Measurements from ENCODE around the gene POC1B. TPM values are rescaled to one million over a fixed set of nuclear protein-coding genes. Genes with fewer than 3 reads are reported as not detected.

Gene POC1B
- total RNA-seq, 1 experiment from 2014 or later = 14.1 TPM

GRCh38 chr12:89429528-89429927, 96.3 kb downstream of the POC1B start:
- no peak for TF ChIP-seq CTCF (IDR thresholded peaks at IDR 0.05; ENCODE audit: insufficient read depth in 1 of 2, low read depth in 1 of 2, low read length in 1 of 2, severe bottlenecking in 1 of 2, unreplicated experiment in 1 of 2)
- intact Hi-C loops (cut with micrococcal nuclease; ENCODE audit: unreplicated experiment) = no loop called here
- POLR2A ChIA-PET = no interaction called here
- Mint-ChIP-seq H3K27ac (ENCODE audit: unreplicated experiment) (no peak overlapping the region), H3K9me3 (ENCODE audit: unreplicated experiment) (peaks cover 15% of the 10 kb centered on the region), H3K27me3 (ENCODE audit: insufficient read depth, unreplicated experiment) (no peaks in the 10 kb centered on the region), H3K36me3 (ENCODE audit: insufficient read depth, unreplicated experiment) (peaks cover 5% of the 10 kb centered on the region), H3K4me3 (ENCODE audit: unreplicated experiment) (no peak overlapping the region), H3K4me1 (ENCODE audit: low read depth, unreplicated experiment) (peaks cover 6% of the 10 kb centered on the region)
- Histone ChIP-seq H3K4me3 (ENCODE audit: low read depth, low read length) (no peak overlapping the region), H3K27me3 (replicated peaks; ENCODE audit: control insufficient read depth, insufficient read depth, low read length) (no peaks in the 10 kb centered on the region), H3K36me3 (ENCODE audit: control insufficient read depth, insufficient read depth, low read length) (no peaks in the 10 kb centered on the region), H3K4me1 (no peaks in the 10 kb centered on the region), H3K9me3 (no peaks in the 10 kb centered on the region)
- no peak for DNase-seq
- no TSS peak for BruUV-seq (replicated peaks)
- CTCF ChIA-PET = no interaction called here

- Histone ChIP-seq H3K27me3 (replicated peaks; ENCODE audit: control insufficient read depth, insufficient read depth, low read length) (no peaks in the 10 kb centered on the region), H3K9me3 (no peaks in the 10 kb centered on the region), H3K4me1 (no peaks in the 10 kb centered on the region), H3K4me3 (ENCODE audit: low read depth, low read length) (no peak overlapping the region), H3K36me3 (ENCODE audit: control insufficient read depth, insufficient read depth, low read length) (no peaks in the 10 kb centered on the region)
- intact Hi-C loops (cut with micrococcal nuclease; ENCODE audit: unreplicated experiment) = no loop called here
- TF ChIP-seq CTCF (IDR thresholded peaks at IDR 0.05; ENCODE audit: insufficient read depth in 1 of 2, low read depth in 1 of 2, low read length in 1 of 2, severe bottlenecking in 1 of 2, unreplicated experiment in 1 of 2) = no peak
- no peak overlapping the region for H3K4me3 Mint-ChIP-seq (ENCODE audit: unreplicated experiment)
- no peak for DNase-seq
- CTCF ChIA-PET = no interaction called here
- H3K27ac Mint-ChIP-seq (ENCODE audit: unreplicated experiment) = no peak overlapping the region
- peaks cover 6% of the 10 kb centered on the region for H3K4me1 Mint-ChIP-seq (ENCODE audit: low read depth, unreplicated experiment)
- POLR2A ChIA-PET = no interaction called here
- H3K9me3 Mint-ChIP-seq (ENCODE audit: unreplicated experiment) = peaks cover 7% of the 10 kb centered on the region
- H3K36me3 Mint-ChIP-seq (ENCODE audit: insufficient read depth, unreplicated experiment) = no peaks in the 10 kb centered on the region
- H3K27me3 Mint-ChIP-seq (ENCODE audit: insufficient read depth, unreplicated experiment) = no peaks in the 10 kb centered on the region
- no TSS peak for BruUV-seq (replicated peaks)
Observed at GRCh38 chr12:89427508-89428156, 98.2 kb downstream of the POC1B start.

DNA sequence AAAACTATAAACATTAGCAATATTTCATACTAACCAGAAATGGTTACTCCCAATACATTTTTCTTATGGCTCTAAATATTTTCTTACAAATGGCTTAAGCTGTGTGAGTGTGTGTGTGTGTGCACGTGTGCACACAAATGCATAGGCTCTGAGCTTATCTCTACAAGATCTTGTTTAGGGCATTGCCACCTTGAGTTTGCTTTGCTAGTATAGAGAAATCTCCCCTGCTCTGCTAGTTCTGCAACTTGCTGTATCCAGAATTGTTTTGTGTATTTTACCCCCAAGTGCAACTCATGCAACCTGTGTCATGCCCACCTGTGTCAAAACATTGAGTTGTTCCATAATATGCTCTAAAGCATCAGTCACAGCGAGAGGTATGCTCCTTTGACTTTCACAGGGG, 101.0 kb downstream of the POC1B start:
- intact Hi-C loops (cut with micrococcal nuclease; ENCODE audit: unreplicated experiment) = no loop called here
- no peaks in the 10 kb centered on the region for H3K36me3 Mint-ChIP-seq (ENCODE audit: insufficient read depth, unreplicated experiment)
- BruUV-seq (replicated peaks) = no TSS peak
- no peak overlapping the region for H3K27ac Mint-ChIP-seq (ENCODE audit: unreplicated experiment)
- H3K27me3 ChIP-seq (replicated peaks; ENCODE audit: control insufficient read depth, insufficient read depth, low read length) = no peaks in the 10 kb centered on the region
- no peaks in the 10 kb centered on the region for H3K9me3 Mint-ChIP-seq (ENCODE audit: unreplicated experiment)
- no peak overlapping the region for H3K4me3 ChIP-seq (ENCODE audit: low read depth, low read length)
- no peaks in the 10 kb centered on the region for H3K9me3 ChIP-seq
- CTCF ChIA-PET = no interaction called here
- no peak overlapping the region for H3K4me3 Mint-ChIP-seq (ENCODE audit: unreplicated experiment)
- POLR2A ChIA-PET = no interaction called here
- H3K4me1 Mint-ChIP-seq (ENCODE audit: low read depth, unreplicated experiment) = no peaks in the 10 kb centered on the region
- H3K36me3 ChIP-seq (ENCODE audit: control insufficient read depth, insufficient read depth, low read length) = no peaks in the 10 kb centered on the region
- no peak for DNase-seq
- H3K27me3 Mint-ChIP-seq (ENCODE audit: insufficient read depth, unreplicated experiment) = no peaks in the 10 kb centered on the region
- no peak for TF ChIP-seq CTCF (IDR thresholded peaks at IDR 0.05; ENCODE audit: insufficient read depth in 1 of 2, low read depth in 1 of 2, low read length in 1 of 2, severe bottlenecking in 1 of 2, unreplicated experiment in 1 of 2)
- no peaks in the 10 kb centered on the region for H3K4me1 ChIP-seq

Data from Caco-2 (cell line).